HG03159 (cell line): ENCODE data around the gene FNIP1.
"Not testable (repeated sequence)": the region's sequence is repeated elsewhere in the genome, so short reads cannot be mapped to it uniquely, and the experiment has no call there.

Experiments
- ATAC-seq: cut with Tn5 transposase; IDR thresholded peaks from one replicate; pipeline ENCODE4 v1.9.1; 2021; ENCODE audit warnings: mild to moderate bottlenecking, moderate library complexity; ENCODE audit not compliant: unreplicated experiment

The FNIP1 gene

GRCh38 chr5:131610198-131611063, 186.4 kb downstream of the FNIP1 start:
- ATAC-seq = no peak

- ATAC-seq = no peak
These were observed 187.0 kb downstream of the FNIP1 start for GRCh38 chr5:131609774-131610173.

- ATAC-seq = no peak
These were observed 188.2 kb downstream of the FNIP1 start for GRCh38 chr5:131608597-131608996.

GRCh38 chr5:131607903-131608540, 188.8 kb downstream of the FNIP1 start:
- ATAC-seq = no peak

GRCh38 chr5:131607418-131607817, 189.4 kb downstream of the FNIP1 start:
- no peak for ATAC-seq

GRCh38 chr5:131605086-131605485, 191.7 kb downstream of the FNIP1 start:
- no peak for ATAC-seq

GRCh38 chr5:131595088-131596033, 201.5 kb downstream of the FNIP1 start:
- peak; percentile 60 for ATAC-seq

GRCh38 chr5:131593921-131594320, 202.9 kb downstream of the FNIP1 start:
- no peak for ATAC-seq

GRCh38 chr5:131593436-131593835, 203.4 kb downstream of the FNIP1 start:
- not testable (repeated sequence) for ATAC-seq
